ENCODE measurements around the gene HSD17B12.

The HSD17B12 gene

DNA sequence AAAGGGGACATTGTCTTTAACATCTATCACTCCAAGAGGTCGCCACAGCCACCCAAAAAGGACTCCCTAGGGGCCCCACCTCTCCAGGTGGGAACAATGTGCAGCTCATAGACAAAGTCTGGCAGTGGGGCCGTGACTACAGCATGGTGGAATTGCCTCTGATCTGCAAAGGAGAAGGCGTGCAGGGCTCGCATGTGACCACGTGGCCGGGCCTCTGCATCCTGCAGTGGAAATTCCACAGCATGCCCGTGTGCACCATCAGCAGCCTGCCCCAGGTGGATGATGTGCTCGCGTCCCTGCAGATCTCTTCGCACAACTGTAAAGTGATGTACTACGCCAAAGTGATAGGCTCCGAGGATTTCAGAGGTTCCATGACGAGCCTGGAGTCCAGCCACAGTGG is 218.6 kb downstream of the HSD17B12 start:
- no peak overlapping the region for H3K4me3 ChIP-seq (replicated peaks; ENCODE audit: low read depth, low read length)
- TF ChIP-seq, protein P1, sequence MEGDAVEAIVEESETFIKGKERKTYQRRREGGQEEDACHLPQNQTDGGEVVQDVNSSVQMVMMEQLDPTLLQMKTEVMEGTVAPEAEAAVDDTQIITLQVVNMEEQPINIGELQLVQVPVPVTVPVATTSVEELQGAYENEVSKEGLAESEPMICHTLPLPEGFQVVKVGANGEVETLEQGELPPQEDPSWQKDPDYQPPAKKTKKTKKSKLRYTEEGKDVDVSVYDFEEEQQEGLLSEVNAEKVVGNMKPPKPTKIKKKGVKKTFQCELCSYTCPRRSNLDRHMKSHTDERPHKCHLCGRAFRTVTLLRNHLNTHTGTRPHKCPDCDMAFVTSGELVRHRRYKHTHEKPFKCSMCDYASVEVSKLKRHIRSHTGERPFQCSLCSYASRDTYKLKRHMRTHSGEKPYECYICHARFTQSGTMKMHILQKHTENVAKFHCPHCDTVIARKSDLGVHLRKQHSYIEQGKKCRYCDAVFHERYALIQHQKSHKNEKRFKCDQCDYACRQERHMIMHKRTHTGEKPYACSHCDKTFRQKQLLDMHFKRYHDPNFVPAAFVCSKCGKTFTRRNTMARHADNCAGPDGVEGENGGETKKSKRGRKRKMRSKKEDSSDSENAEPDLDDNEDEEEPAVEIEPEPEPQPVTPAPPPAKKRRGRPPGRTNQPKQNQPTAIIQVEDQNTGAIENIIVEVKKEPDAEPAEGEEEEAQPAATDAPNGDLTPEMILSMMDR (IDR thresholded peaks at IDR 0.05; ENCODE audit: low read depth, low read length, missing control alignments) = no peak
- no peak for DNase-seq (ENCODE audit: extremely low read depth, low read depth)

DNA sequence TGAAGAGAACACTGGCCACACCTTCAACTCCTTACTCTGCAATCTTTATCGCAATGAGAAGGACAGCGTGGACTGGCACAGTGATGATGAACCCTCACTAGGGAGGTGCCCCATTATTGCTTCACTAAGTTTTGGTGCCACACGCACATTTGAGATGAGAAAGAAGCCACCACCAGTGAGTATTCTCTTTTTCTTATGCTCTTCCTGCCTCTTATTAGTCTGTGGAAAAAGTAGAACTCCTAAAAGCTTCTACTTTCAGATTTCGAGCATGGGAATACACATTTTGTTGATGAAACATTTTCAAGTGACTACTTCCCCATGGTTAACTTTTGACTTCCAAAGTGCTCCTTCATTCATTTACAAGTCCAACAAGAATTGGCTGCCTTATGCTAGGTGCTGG is 221.0 kb downstream of the HSD17B12 start:
- TF ChIP-seq, protein P1 (IDR thresholded peaks at IDR 0.05; ENCODE audit: low read depth, low read length, missing control alignments) = no peak
- DNase-seq (ENCODE audit: extremely low read depth, low read depth) = no peak
- H3K4me3 ChIP-seq (replicated peaks; ENCODE audit: low read depth, low read length) = no peak overlapping the region

DNA sequence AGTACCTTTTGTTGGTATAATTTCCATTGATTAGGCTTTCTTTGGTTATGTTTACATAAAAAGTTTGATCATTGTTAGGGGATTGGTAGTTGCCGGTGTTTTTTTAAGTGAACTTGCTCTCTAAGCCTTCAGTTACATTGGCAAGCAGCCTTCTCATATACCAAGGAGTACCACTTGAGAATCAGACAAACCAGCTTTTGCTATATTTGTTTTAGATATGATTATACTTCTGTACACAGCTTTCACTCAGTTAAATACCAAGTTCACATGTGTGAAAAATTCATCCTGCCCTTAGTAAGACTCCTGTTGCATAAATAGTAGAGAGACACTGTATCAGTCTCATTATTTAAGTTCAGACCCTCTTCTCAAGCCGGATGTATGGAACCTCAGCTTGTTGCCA is 222.5 kb downstream of the HSD17B12 start:
- no peak overlapping the region for H3K4me3 ChIP-seq (replicated peaks; ENCODE audit: low read depth, low read length)
- DNase-seq (ENCODE audit: extremely low read depth, low read depth) = no peak
- TF ChIP-seq, protein P1 (IDR thresholded peaks at IDR 0.05; ENCODE audit: low read depth, low read length, missing control alignments) = no peak

DNA sequence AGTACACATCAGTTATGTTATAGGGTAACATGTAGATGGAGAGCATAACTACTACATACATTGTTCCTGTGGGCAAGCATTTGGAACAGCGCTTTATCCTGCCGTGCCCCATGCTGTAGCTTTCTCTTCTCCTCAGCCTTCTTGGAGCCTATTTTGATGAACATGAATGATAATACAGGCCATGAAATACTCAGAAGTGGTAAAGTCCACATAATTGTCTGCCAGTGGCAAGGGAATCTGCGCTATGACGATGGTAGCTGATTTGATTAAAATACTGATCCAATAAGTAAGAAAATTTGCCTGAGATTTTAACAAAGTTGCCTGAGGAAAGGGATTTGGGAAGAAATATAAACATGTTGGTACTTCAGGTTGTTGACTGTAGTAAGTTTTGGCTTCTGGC is 223.4 kb downstream of the HSD17B12 start:
- TF ChIP-seq, protein P1 (IDR thresholded peaks at IDR 0.05; ENCODE audit: low read depth, low read length, missing control alignments) = no peak
- DNase-seq (ENCODE audit: extremely low read depth, low read depth) = no peak
- no peak overlapping the region for H3K4me3 ChIP-seq (replicated peaks; ENCODE audit: low read depth, low read length)

DNA sequence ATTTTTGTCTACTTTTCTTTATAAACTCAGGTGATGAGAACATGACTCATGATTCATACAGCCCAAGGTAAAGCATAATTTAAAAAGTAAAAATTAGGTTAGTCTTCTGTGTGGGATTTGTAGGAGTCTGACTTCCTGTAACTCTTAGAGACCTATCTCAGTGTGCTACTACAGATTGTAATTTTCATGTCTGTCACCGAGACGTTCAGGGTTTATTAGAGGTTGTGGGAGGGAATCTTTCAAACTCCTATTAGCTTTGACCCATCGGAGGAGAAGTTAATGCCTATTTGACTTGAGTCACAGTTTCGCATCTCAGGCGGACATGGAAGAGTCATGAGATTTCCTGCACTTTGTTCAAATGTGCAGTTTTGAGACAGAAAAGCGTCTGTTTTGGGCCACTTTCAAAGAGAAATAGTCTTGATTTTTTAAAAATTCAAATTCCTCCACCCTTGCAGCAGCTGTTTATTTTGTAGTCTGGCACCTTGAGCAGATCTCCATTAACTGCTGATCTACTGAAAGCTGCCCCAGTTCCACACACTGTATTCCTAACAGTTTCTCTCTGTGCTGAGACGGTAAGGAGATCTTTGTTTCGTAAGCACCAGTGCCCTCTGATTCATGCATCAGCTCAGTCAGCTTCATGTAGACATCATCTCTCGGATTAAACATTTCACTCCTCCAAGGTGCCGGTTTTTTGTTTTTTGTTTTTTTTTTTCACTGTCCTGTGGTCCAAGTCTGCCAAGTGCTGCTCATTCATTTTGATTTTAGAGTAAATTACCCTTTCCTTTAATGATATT is 224.4 kb downstream of the HSD17B12 start:
- TF ChIP-seq, protein P1 (IDR thresholded peaks at IDR 0.05; ENCODE audit: low read depth, low read length, missing control alignments) = no peak
- no peak for DNase-seq (ENCODE audit: extremely low read depth, low read depth)
- H3K4me3 ChIP-seq (replicated peaks; ENCODE audit: low read depth, low read length) = no peak overlapping the region

DNA sequence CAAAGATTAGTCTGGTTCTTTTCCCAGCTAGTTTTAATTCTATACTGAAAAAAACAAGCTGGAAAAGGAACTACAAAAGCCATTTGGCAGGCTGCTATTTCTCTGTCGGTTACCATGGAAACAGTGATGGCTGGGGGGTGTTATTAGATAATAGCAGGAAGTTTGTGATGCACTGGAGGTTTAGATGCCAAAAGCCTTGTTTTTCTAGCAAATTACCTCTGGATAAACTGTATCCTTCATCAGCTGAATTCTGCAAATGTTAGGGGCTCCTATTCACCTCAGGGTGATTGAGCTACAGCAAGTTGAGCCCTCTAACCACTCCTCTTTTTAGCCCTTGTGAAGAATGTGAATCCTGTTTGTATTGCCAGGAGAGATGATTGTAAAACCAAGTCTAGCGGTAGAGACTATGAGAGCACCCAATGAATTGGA is 225.3 kb downstream of the HSD17B12 start:
- no peak overlapping the region for H3K4me3 ChIP-seq (replicated peaks; ENCODE audit: low read depth, low read length)
- DNase-seq (ENCODE audit: extremely low read depth, low read depth) = no peak
- TF ChIP-seq, protein P1 (IDR thresholded peaks at IDR 0.05; ENCODE audit: low read depth, low read length, missing control alignments) = no peak
